Liver (tissue), 2 donors: ENCODE data around the gene KCND2.

Experiments used
- TF ChIP-seq, protein P1 (sequence below): fragments of 150-350 bp; IDR thresholded peaks from 2 replicates; pipeline ENCODE4 v1.5.1; 2017; ENCODE audit warnings: improper control_type of control experiment, low read depth, low read length; ENCODE audit not compliant: missing input control
- TF ChIP-seq, protein P2 (sequence below): IDR thresholded peaks from 2 replicates; pipeline ENCODE4 v1.6.1; 2016; ENCODE audit warnings: antibody characterized with exemption
- donor health status: healthy.

DNA sequence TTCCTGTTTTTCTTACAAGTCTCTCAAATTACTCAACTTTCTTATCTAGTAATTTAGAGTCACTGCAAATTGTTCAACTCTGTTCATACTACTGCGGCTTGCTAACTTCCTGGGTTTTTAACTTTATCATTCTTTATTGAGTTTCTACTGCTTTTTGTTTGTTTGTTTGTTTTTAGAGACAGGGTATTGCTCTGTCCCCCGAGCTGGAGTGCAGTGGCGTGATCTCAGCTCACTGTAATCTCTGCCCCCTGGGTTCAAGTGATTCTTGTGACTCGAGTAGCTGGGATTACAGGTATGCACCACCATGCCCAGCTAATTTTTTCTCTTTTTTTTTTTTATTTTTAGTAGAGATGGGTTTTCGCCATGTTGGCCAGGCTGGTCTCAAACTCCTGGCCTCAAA is 402.1 kb downstream of the KCND2 start:
- TF ChIP-seq, protein P1, sequence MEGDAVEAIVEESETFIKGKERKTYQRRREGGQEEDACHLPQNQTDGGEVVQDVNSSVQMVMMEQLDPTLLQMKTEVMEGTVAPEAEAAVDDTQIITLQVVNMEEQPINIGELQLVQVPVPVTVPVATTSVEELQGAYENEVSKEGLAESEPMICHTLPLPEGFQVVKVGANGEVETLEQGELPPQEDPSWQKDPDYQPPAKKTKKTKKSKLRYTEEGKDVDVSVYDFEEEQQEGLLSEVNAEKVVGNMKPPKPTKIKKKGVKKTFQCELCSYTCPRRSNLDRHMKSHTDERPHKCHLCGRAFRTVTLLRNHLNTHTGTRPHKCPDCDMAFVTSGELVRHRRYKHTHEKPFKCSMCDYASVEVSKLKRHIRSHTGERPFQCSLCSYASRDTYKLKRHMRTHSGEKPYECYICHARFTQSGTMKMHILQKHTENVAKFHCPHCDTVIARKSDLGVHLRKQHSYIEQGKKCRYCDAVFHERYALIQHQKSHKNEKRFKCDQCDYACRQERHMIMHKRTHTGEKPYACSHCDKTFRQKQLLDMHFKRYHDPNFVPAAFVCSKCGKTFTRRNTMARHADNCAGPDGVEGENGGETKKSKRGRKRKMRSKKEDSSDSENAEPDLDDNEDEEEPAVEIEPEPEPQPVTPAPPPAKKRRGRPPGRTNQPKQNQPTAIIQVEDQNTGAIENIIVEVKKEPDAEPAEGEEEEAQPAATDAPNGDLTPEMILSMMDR: no peak
- TF ChIP-seq, protein P2, sequence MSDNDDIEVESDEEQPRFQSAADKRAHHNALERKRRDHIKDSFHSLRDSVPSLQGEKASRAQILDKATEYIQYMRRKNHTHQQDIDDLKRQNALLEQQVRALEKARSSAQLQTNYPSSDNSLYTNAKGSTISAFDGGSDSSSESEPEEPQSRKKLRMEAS: no peak
